HEK293T (cell line): Measurements from ENCODE around the gene ZNF100.

Source experiments
- ARNT ChIP-seq: fragments of 450-650 bp; IDR thresholded peaks from 2 replicates; pipeline ENCODE4 v1.6.1; 2017; ENCODE audit warnings: mild to moderate bottlenecking
- ELF4 ChIP-seq: fragments of 450-650 bp; IDR thresholded peaks from 2 replicates; pipeline ENCODE4 v1.6.1; 2017; ENCODE audit warnings: antibody characterized with exemption
- FOXM1 ChIP-seq: fragments of 450-650 bp; IDR thresholded peaks from 2 replicates; pipeline ENCODE4 v1.6.1; 2017; ENCODE audit warnings: mild to moderate bottlenecking, borderline replicate concordance
- LEF1 ChIP-seq: fragments of 450-650 bp; IDR thresholded peaks from 2 replicates; pipeline ENCODE4 v1.6.1; 2017; ENCODE audit warnings: mild to moderate bottlenecking, borderline replicate concordance
- NFRKB ChIP-seq: fragments of 450-650 bp; IDR thresholded peaks from 2 replicates; pipeline ENCODE4 v1.6.1; 2016; ENCODE audit warnings: mild to moderate bottlenecking, moderate library complexity
- SUZ12 ChIP-seq: fragments of 450-650 bp; IDR thresholded peaks from 2 replicates; pipeline ENCODE4 v1.6.1; 2016; ENCODE audit warnings: mild to moderate bottlenecking

GRCh38 chr19:21751384-21751783 lies 16.0 kb downstream of the ZNF100 start:
- no peak for TF ChIP-seq ELF4
- no peak for TF ChIP-seq FOXM1
- no peak for TF ChIP-seq ARNT
- TF ChIP-seq LEF1, result no peak
- TF ChIP-seq NFRKB, result no peak
- no peak for TF ChIP-seq SUZ12
